Panc1 (cell line): Measurements from ENCODE around the gene AKAP13.

Experiments used
- CTCF ChIP-seq: fragments of 450-650 bp; IDR thresholded peaks from 2 replicates; pipeline ENCODE4 v1.5.1; 2017; ENCODE audit warnings: mild to moderate bottlenecking
- POLR2AphosphoS5 ChIP-seq: IDR thresholded peaks from 2 replicates; pipeline ENCODE4 v1.6.1; 2012; ENCODE audit warnings: mild to moderate bottlenecking, low read depth, low read length, moderate library complexity
- SIN3A ChIP-seq: IDR thresholded peaks from 2 replicates; pipeline ENCODE4 v1.6.1; 2012; ENCODE audit warnings: low read depth, mild to moderate bottlenecking, low read length, moderate library complexity, borderline replicate concordance; ENCODE audit not compliant: insufficient read depth
- TCF7L2 ChIP-seq: IDR thresholded peaks from 2 replicates; pipeline ENCODE4 v1.6.1; 2011; ENCODE audit warnings: mild to moderate bottlenecking, low read depth, low read length, inconsistent platforms

GRCh38 chr15:85584872-85585271, 204.5 kb downstream of the AKAP13 start:
- no peak for TF ChIP-seq CTCF
- no peak for TF ChIP-seq POLR2AphosphoS5
- TF ChIP-seq TCF7L2, result no peak
- TF ChIP-seq SIN3A, result no peak
